GM12801 (cell line): ENCODE data around the gene MAEA.

Source experiments
- CTCF ChIP-seq: IDR thresholded peaks from one replicate; pipeline ENCODE4 v1.5.1; 2011; ENCODE audit warnings: control low read depth; ENCODE audit not compliant: insufficient read length; ENCODE audit errors: extremely low read depth

Gene MAEA

GRCh38 chr4:1261107-1261928, 28.4 kb upstream of the MAEA start:
- TF ChIP-seq CTCF = no peak

- no peak for TF ChIP-seq CTCF
These were observed 24.7 kb upstream of the MAEA start for GRCh38 chr4:1264942-1265341.

- no peak for TF ChIP-seq CTCF
These were observed 24.3 kb upstream of the MAEA start for GRCh38 chr4:1265351-1265750.

- TF ChIP-seq CTCF = no peak
These were observed 22.6 kb upstream of the MAEA start for GRCh38 chr4:1266881-1267763.

GRCh38 chr4:1269209-1269608, 20.5 kb upstream of the MAEA start:
- TF ChIP-seq CTCF = no peak

- no peak for TF ChIP-seq CTCF
These were observed 18.0 kb upstream of the MAEA start for GRCh38 chr4:1271686-1272085.

GRCh38 chr4:1274871-1275270, 14.8 kb upstream of the MAEA start:
- no peak for TF ChIP-seq CTCF
